GM18505 (cell line): ENCODE measurements around the gene UBL4B.

ENCODE experiments used
- ATAC-seq: cut with Tn5 transposase; IDR thresholded peaks from one replicate; pipeline ENCODE4 v1.9.1; 2021; ENCODE audit not compliant: unreplicated experiment
- POLR2A ChIP-seq: IDR thresholded peaks from 4 replicates; pipeline ENCODE4 v1.6.1; 2011; ENCODE audit warnings: borderline replicate concordance; ENCODE audit not compliant: insufficient read depth, insufficient read length; ENCODE audit errors: extremely low read depth

Gene UBL4B

DNA sequence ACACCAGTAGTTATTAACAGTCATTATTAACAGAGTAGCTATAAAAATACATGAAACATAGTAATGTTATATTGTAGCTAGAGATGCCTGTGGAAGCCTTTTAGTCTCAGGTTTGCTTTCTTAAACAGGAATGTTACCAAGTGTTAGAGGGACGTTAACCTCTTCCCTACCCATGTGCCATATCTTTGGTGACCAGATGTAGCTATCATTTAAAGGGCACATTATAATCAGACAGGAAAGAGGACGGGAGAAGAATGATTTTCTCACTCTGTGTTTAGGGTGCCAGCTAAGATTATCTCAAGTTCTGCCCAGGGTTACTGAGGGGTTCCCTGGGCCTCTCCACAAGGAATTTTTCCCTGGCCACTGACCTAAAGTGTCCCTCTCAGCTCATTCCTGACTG, 20.9 kb upstream of the UBL4B start:
- no peak for TF ChIP-seq POLR2A
- ATAC-seq = no peak

DNA sequence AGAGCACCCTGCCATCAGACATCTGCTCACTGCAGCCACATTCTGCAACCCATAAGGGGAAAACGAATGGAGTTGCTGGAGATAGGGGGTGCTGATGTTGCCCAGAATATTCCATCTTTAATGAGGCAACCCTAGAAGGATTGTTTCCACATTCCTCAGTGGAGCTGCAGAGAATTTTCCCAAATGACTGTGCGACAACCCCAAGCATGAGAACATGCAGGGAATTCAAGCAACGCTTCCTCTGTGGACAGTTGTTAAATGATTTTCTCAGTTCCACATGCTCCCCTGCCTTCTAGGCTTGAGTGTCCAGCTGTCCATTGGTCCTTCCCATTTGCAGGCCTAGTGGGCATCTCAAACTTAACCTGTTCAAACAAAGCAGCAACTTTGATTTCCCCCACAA, 20.5 kb upstream of the UBL4B start:
- TF ChIP-seq POLR2A = no peak
- no peak for ATAC-seq

GRCh38 chr1:110092991-110093390, 19.3 kb upstream of the UBL4B start:
- TF ChIP-seq POLR2A = no peak
- no peak for ATAC-seq

GRCh38 chr1:110094931-110095654, 17.1 kb upstream of the UBL4B start:
- no peak for ATAC-seq
- no peak for TF ChIP-seq POLR2A

GRCh38 chr1:110097507-110098221, 14.6 kb upstream of the UBL4B start:
- no peak for TF ChIP-seq POLR2A

DNA sequence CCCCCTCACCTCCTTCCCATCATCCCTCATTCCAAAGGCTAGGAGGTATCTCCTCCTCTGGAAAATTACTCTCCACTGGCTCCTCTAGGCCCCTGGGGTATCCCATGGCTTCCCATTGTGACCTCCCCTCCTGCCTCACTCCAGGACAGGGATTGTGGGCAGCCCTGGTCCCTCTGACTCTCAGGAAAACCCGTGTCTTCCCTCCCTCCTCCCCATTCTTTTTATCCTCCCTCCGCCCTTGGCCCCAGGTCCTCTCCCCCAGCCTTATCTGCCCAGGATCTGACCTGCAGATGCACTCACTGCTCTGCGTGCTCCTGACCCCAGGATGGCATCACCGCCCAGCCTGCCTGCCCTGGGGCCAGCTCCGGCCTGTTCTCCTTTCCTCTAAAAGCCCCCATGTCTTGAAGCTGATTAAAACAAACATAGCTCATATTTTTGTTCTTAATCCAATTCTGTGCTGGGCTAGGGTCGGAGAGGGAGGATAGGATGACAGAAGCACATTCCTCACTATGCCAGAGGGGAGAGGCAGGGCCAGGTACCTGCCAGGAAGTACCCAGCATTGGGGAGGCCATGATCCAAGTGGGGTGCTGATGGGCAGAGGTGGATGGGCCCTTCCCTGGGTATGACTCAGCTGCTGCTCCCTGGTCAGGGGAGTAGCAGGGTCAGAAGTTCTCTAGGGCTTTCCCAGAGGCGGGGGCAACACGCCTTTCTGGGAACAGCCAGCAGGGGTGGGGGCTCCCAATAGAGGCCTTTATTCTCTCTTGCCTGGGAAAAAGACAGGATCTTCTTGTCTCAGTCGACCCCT, 13.8 kb upstream of the UBL4B start:
- ATAC-seq = no peak

More at GRCh38 chr1:110097507-110098221, 14.6 kb upstream of the UBL4B start:
- ATAC-seq = no peak

GRCh38 chr1:110100335-110100734, 11.9 kb upstream of the UBL4B start:
- no peak for ATAC-seq

More for the DNA sequence above, 13.8 kb upstream of the UBL4B start:
- no peak for TF ChIP-seq POLR2A

GRCh38 chr1:110102081-110102480, 10.2 kb upstream of the UBL4B start:
- ATAC-seq = no peak
- no peak for TF ChIP-seq POLR2A

More at GRCh38 chr1:110100335-110100734, 11.9 kb upstream of the UBL4B start:
- TF ChIP-seq POLR2A = no peak

GRCh38 chr1:110106013-110106941, 6.0 kb upstream of the UBL4B start:
- no peak for ATAC-seq
- no peak for TF ChIP-seq POLR2A

GRCh38 chr1:110107867-110108469, 4.3 kb upstream of the UBL4B start:
- ATAC-seq = no peak
- TF ChIP-seq POLR2A = no peak

DNA sequence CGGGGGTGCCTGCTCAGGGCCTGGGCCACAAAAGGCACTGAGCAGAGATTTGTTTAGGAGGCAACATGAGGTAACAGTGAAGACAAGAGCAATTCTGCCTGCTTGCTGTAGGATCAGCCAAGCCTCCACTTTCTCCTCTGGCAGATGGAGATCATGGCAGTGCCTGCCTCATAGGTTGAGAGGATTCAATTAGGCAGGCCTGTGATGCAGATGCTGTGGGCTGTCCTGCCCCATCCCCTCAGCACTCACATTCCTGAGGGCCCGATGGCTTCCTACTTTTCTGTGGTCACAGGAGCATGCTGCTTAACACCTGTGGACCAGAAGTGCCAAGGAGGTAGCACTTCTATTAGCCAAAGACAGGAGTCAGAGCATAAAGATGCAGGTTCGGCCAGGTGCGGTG, 1.2 kb upstream of the UBL4B start:
- no peak for ATAC-seq
- TF ChIP-seq POLR2A = no peak

- no peak for ATAC-seq
- TF ChIP-seq POLR2A = no peak
Observed at GRCh38 chr1:110112656-110113055, 413 bp downstream of the UBL4B start.
